ENCODE results near the gene THSD4. TPM values are rescaled to one million over a fixed set of nuclear protein-coding genes. Genes with fewer than 3 reads are reported as not detected.

The THSD4 gene
- total and polyA plus RNA-seq, 9 of the 15 experiments (the other 6 are each of a cell fraction or from before 2014, with no cell fraction given) = 0.04 TPM; not detected in 5

DNA sequence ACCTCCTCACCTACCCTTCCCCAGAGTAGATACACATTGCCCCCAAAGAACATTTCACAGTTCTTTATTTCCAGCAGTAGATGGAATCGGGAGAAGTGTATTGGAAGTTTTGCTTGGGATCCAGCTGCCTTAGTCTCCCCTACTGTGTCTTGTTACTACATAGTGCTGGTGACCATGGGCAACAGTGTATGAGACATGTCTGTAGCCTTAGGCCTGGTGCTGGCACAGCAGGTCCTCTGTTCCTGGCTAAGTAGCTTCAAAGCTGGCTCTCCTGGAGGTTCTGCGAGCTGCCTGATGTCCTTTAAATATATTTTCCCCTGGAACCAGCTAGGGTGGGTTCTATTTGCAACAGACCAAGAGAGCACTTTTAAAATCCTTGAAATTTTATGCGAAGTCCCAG lies 174.7 kb downstream of the THSD4 start:
- H2AFZ ChIP-seq (ENCODE audit: low read depth, low read length) = no peak overlapping the region
- H3K4me3 ChIP-seq = no peak overlapping the region
- no TSS peak for BruUV-seq (replicated peaks)
- no peaks in the 10 kb centered on the region for H4K20me1 ChIP-seq (replicated peaks; ENCODE audit: control insufficient read depth, insufficient read depth, low read length)
- H3K79me2 ChIP-seq (ENCODE audit: control insufficient read depth, insufficient read depth, low read length) = no peaks in the 10 kb centered on the region
- H3K27me3 ChIP-seq (ENCODE audit: control insufficient read depth in 2 of 2, insufficient read depth in 2 of 2, low read length in 2 of 2) = no peaks in the 10 kb centered on the region; a peak in 1 of 5 replicates
- no peak overlapping the region for H3K9ac ChIP-seq (ENCODE audit: insufficient read depth in 1 of 2, low read depth in 2 of 2, low read length in 2 of 2)
- 3% methylated on average over 3 of the region's 3 CpGs for WGBS (ENCODE audit: insufficient coverage, low coverage, missing lambda C conversion rate)
- POLR2A ChIA-PET = interaction anchor here (0.7 kb wide), 1 partner anchor 43 kb away, joined by 6 read pairs; no protein-coding TSS in a partner anchor
- H3K4me2 ChIP-seq (ENCODE audit: insufficient read depth, low read length) = no peak overlapping the region
- H3K27ac ChIP-seq (ENCODE audit: extremely low read depth, low read depth, low read length) = no peak overlapping the region
- no peak for FAIRE-seq
- H3K9me1 ChIP-seq (ENCODE audit: control insufficient read depth, insufficient read depth, low read length) = no peaks in the 10 kb centered on the region
- intact Hi-C loops (cut with micrococcal nuclease) = no loop called here
- H3K4me1 ChIP-seq (replicated peaks in 1 of 2; ENCODE audit: control insufficient read depth in 2 of 2, insufficient read depth in 2 of 2, low read length in 2 of 2) = no peaks in the 10 kb centered on the region
- H3K36me3 ChIP-seq (ENCODE audit: control insufficient read depth, insufficient read depth, low read length) = no peaks in the 10 kb centered on the region
- CTCF ChIA-PET (ENCODE audit: low intra/inter-chr PET ratio) = no interaction called here
- ATAC-seq = no peak
- TF ChIP-seq TAF15 (IDR thresholded peaks at IDR 0.05; ENCODE audit: low read depth, low read length) = no peak
- TF ChIP-seq PPARD (CRISPR knock-in tag; IDR thresholded peaks at IDR 0.05) = no peak
- no peak for TF ChIP-seq PHB (CRISPR knock-in tag; IDR thresholded peaks at IDR 0.05)
- TF ChIP-seq ILF3 (IDR thresholded peaks at IDR 0.05; ENCODE audit: borderline replicate concordance) = no peak
- no peak for TF ChIP-seq FOXP1 (CRISPR knock-in tag; IDR thresholded peaks at IDR 0.05)
- no peak for TF ChIP-seq RFX7 (CRISPR knock-in tag; IDR thresholded peaks at IDR 0.05)
- no peak for TF ChIP-seq HSF4 (CRISPR knock-in tag; IDR thresholded peaks at IDR 0.05; ENCODE audit: borderline replicate concordance)
- TF ChIP-seq MTF1 (CRISPR knock-in tag; IDR thresholded peaks at IDR 0.05; ENCODE audit: borderline replicate concordance) = no peak
- H3K9me3 ChIP-seq (replicated peaks; ENCODE audit: control insufficient read depth, insufficient read depth, low read depth, low read length) = no peaks in the 10 kb centered on the region
- in situ Hi-C loops (cut with MboI) = no loop called here
- DNase-seq (ENCODE audit: extremely low read depth in 1 of 4, low spot score in 3 of 4) = no peak
